GM23338 (cell line): ENCODE results near the gene NSMCE1. TPM values are rescaled to one million over a fixed set of nuclear protein-coding genes. Genes with fewer than 3 reads are reported as not detected.
"Not testable (repeated sequence)": the region's sequence is repeated elsewhere in the genome, so short reads cannot be mapped to it uniquely, and the experiment has no call there.

Source experiments
- ATAC-seq: fragments of 200-7000 bp; cut with Tn5 transposase; 3 replicates; pipeline ENCODE4 v1.9.1; 2020
- DNase-seq: peaks from one replicate; pipeline ENCODE4 v3.0.0-alpha.2; 2015; ENCODE audit warnings: low spot score
- H2AFZ ChIP-seq: fragments of 200-600 bp; sonication (generic); 2 replicates; pipeline ENCODE4 v1.8.0; 2016; ENCODE audit warnings: antibody characterized with exemption, mild to moderate bottlenecking, moderate library complexity
- H3F3A ChIP-seq: fragments of 200-600 bp; sonication (generic); replicated peaks from 2 replicates; pipeline ENCODE4 v1.8.0; 2017; ENCODE audit warnings: antibody characterized with exemption, mixed run types, low read depth
- H3K27ac ChIP-seq: fragments of 200-600 bp; sonication (generic); 2 replicates; pipeline ENCODE4 v1.6.1; 2016; ENCODE audit warnings: low read depth
- H3K27me3 ChIP-seq: fragments of 200-600 bp; sonication (generic); 2 replicates; pipeline ENCODE4 v1.8.0; 2016; ENCODE audit warnings: mild to moderate bottlenecking, mixed run types, moderate library complexity; ENCODE audit not compliant: insufficient read depth
- H3K36me3 ChIP-seq: fragments of 200-600 bp; sonication (generic); 2 replicates; pipeline ENCODE4 v1.8.0; 2016; ENCODE audit warnings: mild to moderate bottlenecking; ENCODE audit not compliant: insufficient read depth
- H3K4me1 ChIP-seq: fragments of 200-600 bp; sonication (generic); 2 replicates; pipeline ENCODE4 v1.8.0; 2016; ENCODE audit warnings: mild to moderate bottlenecking, moderate library complexity; ENCODE audit not compliant: insufficient read depth
- H3K4me2 ChIP-seq: fragments of 200-600 bp; sonication (generic); 2 replicates; pipeline ENCODE4 v1.7.1; 2017; ENCODE audit warnings: mixed run types
- H3K4me3 ChIP-seq: fragments of 200-600 bp; sonication (generic); 2 replicates; pipeline ENCODE4 v1.6.1; 2016; ENCODE audit warnings: mixed run types
- H3K79me2 ChIP-seq: fragments of 200-600 bp; sonication (generic); replicated peaks from 2 replicates; pipeline ENCODE4 v1.8.0; 2017; ENCODE audit warnings: mild to moderate bottlenecking; ENCODE audit not compliant: insufficient read depth
- H3K9me2 ChIP-seq: fragments of 200-600 bp; sonication (generic); 2 replicates; pipeline ENCODE4 v1.8.0; 2017; ENCODE audit not compliant: insufficient read depth
- H4K20me1 ChIP-seq: fragments of 200-600 bp; sonication (generic); replicated peaks from 2 replicates; pipeline ENCODE4 v1.8.0; 2017; ENCODE audit warnings: mild to moderate bottlenecking; ENCODE audit not compliant: insufficient read depth
- H3K27ac Mint-ChIP-seq: 2 replicates; pipeline ENCODE4 v1.8.0; 2020; ENCODE audit warnings: inconsistent platforms, mild to moderate bottlenecking, moderate library complexity, mixed read lengths
- H3K27me3 Mint-ChIP-seq: 3 replicates; pipeline ENCODE4 v1.8.0; 2022; ENCODE audit warnings: low read depth, mild to moderate bottlenecking, moderate library complexity, mixed read lengths, inconsistent platforms; ENCODE audit not compliant: insufficient read depth, poor library complexity
- H3K36me3 Mint-ChIP-seq: 3 replicates; pipeline ENCODE4 v1.8.0; 2021; ENCODE audit warnings: low read depth, mild to moderate bottlenecking, inconsistent platforms, moderate library complexity, mixed read lengths
- H3K4me1 Mint-ChIP-seq: 3 replicates; pipeline ENCODE4 v1.8.0; 2020; ENCODE audit warnings: mild to moderate bottlenecking, inconsistent platforms, mixed read lengths
- H3K4me3 Mint-ChIP-seq: 3 replicates; pipeline ENCODE4 v1.8.0; 2021; ENCODE audit warnings: moderate library complexity, mild to moderate bottlenecking, inconsistent platforms, mixed read lengths
- H3K9me3 Mint-ChIP-seq: 3 replicates; pipeline ENCODE4 v1.8.0; 2020; ENCODE audit warnings: moderate library complexity, mild to moderate bottlenecking, inconsistent platforms, mixed read lengths
- CTCF ChIP-seq, 2 experiments: fragments of 200-600 bp in 1 of 2; sonication (generic) in 1 of 2; conservative IDR thresholded peaks; 2 replicates each; pipeline versions ENCODE4 v1.5.1 to v1.6.1; 2016 to 2017; ENCODE audit warnings: antibody characterized with exemption in 2 of 2, low read depth in 2 of 2, mild to moderate bottlenecking in 2 of 2, moderate library complexity in 1 of 2
- ETS1 ChIP-seq: IDR thresholded peaks from 2 replicates; pipeline ENCODE4 v1.6.1; 2016; ENCODE audit warnings: antibody characterized with exemption
- EZH2phosphoT487 ChIP-seq: fragments of 200-600 bp; sonication (generic); IDR thresholded peaks from one replicate; pipeline ENCODE4 v1.8.1; 2018; ENCODE audit warnings: antibody characterized with exemption; ENCODE audit not compliant: unreplicated experiment
- NANOG ChIP-seq: IDR thresholded peaks from 2 replicates; pipeline ENCODE4 v1.6.1; 2016; ENCODE audit warnings: antibody characterized with exemption, borderline replicate concordance
- POLR2AphosphoS5 ChIP-seq: IDR thresholded peaks from 2 replicates; pipeline ENCODE4 v1.6.1; 2016; ENCODE audit warnings: antibody characterized with exemption, low read depth
- STAT1 ChIP-seq: IDR thresholded peaks from one replicate; pipeline ENCODE4 v1.6.1; 2016; ENCODE audit warnings: antibody characterized with exemption; ENCODE audit not compliant: unreplicated experiment
- ZNF331 ChIP-seq: fragments of 250-450 bp; sonication (Bioruptor Pico); IDR thresholded peaks from 2 replicates; pipeline ENCODE4 v1.5.0; 2020; ENCODE audit warnings: low read depth, mild to moderate bottlenecking, moderate library complexity
- ZNF462 ChIP-seq: fragments of 250-450 bp; sonication (Bioruptor Pico); IDR thresholded peaks from 2 replicates; pipeline ENCODE4 v1.5.0; 2020; ENCODE audit warnings: mild to moderate bottlenecking, moderate library complexity
- polyA plus RNA-seq: library from polyadenylated mRNA; unstranded; fragments of >200 nt; fragmentation: Nextera tagmentation; extraction: Ambion mirVana; gene quantifications from 2 replicates; pipeline ENCODE4 v1.2.1, GENCODE V29; 2016
- total RNA-seq: library from RNA; depleted of rRNA; stranded (reverse); fragments of >200 nt; shearing (Covaris generic); gene quantifications from 2 replicates; pipeline ENCODE4 v1.2.3, GENCODE V29; 2014
- TF ChIP-seq, protein P1 (sequence below): IDR thresholded peaks from one replicate; pipeline ENCODE4 v1.6.1; 2018; ENCODE audit warnings: antibody characterized with exemption; ENCODE audit not compliant: unreplicated experiment

Gene NSMCE1
- total and polyA plus RNA-seq, 2 experiments from 2014 or later, result 30.6 to 50.8 TPM

GRCh38 chr16:27264151-27264550 is 4.4 kb downstream of the NSMCE1 start:
- Mint-ChIP-seq H3K4me3 (no peak overlapping the region), H3K9me3 (no peaks in the 10 kb centered on the region), H3K36me3 (no peaks in the 10 kb centered on the region), H3K27me3 (no peaks in the 10 kb centered on the region), H3K4me1 (peaks cover 16% of the 10 kb centered on the region; the same call in 2 of the 3 replicates), H3K27ac (no peak overlapping the region)
- H3K9me2 ChIP-seq, result peaks cover 4% of the 10 kb centered on the region; the same call in 1 of the 2 replicates
- peaks cover 11% of the 10 kb centered on the region for H3K4me1 ChIP-seq
- H4K20me1 ChIP-seq, result no peaks in the 10 kb centered on the region; the same call in 1 of the 2 replicates
- no peaks in the 10 kb centered on the region for H3K27me3 ChIP-seq
- H3K27ac ChIP-seq, result no peak overlapping the region
- DNase-seq (no peak), ATAC-seq (no peak)
- no peak overlapping the region for H3K4me2 ChIP-seq
- no peaks in the 10 kb centered on the region for H3F3A ChIP-seq
- TF ChIP-seq POLR2AphosphoS5, result no peak
- TF ChIP-seq EZH2phosphoT487, result no peak
- TF ChIP-seq STAT1, result no peak
- no peak for TF ChIP-seq CTCF (conservative IDR thresholded peaks at IDR 0.05; ENCODE audit: low read depth in 2 of 2)
- no peak for TF ChIP-seq NANOG
- TF ChIP-seq ZNF331, result no peak
- TF ChIP-seq, protein P1, sequence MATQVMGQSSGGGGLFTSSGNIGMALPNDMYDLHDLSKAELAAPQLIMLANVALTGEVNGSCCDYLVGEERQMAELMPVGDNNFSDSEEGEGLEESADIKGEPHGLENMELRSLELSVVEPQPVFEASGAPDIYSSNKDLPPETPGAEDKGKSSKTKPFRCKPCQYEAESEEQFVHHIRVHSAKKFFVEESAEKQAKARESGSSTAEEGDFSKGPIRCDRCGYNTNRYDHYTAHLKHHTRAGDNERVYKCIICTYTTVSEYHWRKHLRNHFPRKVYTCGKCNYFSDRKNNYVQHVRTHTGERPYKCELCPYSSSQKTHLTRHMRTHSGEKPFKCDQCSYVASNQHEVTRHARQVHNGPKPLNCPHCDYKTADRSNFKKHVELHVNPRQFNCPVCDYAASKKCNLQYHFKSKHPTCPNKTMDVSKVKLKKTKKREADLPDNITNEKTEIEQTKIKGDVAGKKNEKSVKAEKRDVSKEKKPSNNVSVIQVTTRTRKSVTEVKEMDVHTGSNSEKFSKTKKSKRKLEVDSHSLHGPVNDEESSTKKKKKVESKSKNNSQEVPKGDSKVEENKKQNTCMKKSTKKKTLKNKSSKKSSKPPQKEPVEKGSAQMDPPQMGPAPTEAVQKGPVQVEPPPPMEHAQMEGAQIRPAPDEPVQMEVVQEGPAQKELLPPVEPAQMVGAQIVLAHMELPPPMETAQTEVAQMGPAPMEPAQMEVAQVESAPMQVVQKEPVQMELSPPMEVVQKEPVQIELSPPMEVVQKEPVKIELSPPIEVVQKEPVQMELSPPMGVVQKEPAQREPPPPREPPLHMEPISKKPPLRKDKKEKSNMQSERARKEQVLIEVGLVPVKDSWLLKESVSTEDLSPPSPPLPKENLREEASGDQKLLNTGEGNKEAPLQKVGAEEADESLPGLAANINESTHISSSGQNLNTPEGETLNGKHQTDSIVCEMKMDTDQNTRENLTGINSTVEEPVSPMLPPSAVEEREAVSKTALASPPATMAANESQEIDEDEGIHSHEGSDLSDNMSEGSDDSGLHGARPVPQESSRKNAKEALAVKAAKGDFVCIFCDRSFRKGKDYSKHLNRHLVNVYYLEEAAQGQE, result no peak
- TF ChIP-seq ETS1, result no peak
- no peak for TF ChIP-seq ZNF462
- H3K79me2 ChIP-seq, result 0 out of 2 replicates have a peak, but pooled peaks cover 4% of the 10 kb centered on the region
- H3K4me3 ChIP-seq, result no peak overlapping the region
- no peaks in the 10 kb centered on the region for H3K36me3 ChIP-seq
- no peak overlapping the region for H2AFZ ChIP-seq

GRCh38 chr16:27262904-27263423 is 5.6 kb downstream of the NSMCE1 start:
- H3K4me1 ChIP-seq, H3K4me3 ChIP-seq, H3F3A ChIP-seq, H4K20me1 ChIP-seq, H3K27ac Mint-ChIP-seq, DNase-seq, ATAC-seq, H2AFZ ChIP-seq, H3K4me3 Mint-ChIP-seq, H3K9me3 Mint-ChIP-seq, H3K36me3 Mint-ChIP-seq, H3K4me2 ChIP-seq, H3K27me3 ChIP-seq, H3K36me3 ChIP-seq, H3K27me3 Mint-ChIP-seq, H3K27ac ChIP-seq, H3K79me2 ChIP-seq, H3K9me2 ChIP-seq: not testable (repeated sequence)
- peaks cover 18% of the 10 kb centered on the region; the same call in 2 of the 3 replicates for H3K4me1 Mint-ChIP-seq
